HG03095 (cell line): ENCODE data around the gene UHRF1.

Source experiments
- ATAC-seq: cut with Tn5 transposase; IDR thresholded peaks from one replicate; pipeline ENCODE4 v1.9.1; 2021; ENCODE audit warnings: moderate library complexity; ENCODE audit not compliant: unreplicated experiment

UHRF1 gene

GRCh38 chr19:4987256-4987655 lies 78.0 kb downstream of the UHRF1 start:
- no peak for ATAC-seq

DNA sequence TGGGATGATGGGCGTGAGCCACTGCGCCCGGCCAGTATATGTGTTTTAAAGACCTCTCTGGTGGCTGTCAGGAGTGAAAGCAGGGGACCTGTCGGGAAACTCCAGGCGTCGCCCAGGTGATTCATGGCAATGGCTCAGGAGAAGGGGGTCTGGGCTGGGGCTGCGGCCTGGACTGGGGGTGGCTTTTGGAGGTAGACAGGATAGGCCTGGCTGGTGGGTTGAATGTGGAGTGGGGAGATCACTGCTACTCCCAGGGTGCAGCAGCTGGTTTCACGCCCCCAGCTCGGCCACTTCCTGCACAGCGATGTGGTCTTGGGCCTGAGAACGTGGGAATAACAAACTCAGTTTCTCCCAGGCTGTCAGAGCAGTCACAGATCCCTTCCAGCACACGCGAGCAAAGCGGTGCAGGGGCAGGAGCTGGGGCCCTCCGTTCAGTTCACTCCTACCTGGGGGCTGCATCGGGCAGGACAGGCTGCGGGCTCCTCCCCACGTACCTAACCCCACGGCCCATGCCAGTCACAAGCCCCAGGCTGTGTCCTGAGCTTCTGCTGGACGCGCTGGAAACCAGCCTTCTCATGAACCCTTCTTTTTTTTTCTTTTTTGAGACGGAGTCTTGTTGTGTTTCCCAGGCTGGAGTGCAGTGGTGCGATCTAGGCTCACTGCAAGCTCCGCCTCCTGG lies 78.5 kb downstream of the UHRF1 start:
- ATAC-seq: no peak

DNA sequence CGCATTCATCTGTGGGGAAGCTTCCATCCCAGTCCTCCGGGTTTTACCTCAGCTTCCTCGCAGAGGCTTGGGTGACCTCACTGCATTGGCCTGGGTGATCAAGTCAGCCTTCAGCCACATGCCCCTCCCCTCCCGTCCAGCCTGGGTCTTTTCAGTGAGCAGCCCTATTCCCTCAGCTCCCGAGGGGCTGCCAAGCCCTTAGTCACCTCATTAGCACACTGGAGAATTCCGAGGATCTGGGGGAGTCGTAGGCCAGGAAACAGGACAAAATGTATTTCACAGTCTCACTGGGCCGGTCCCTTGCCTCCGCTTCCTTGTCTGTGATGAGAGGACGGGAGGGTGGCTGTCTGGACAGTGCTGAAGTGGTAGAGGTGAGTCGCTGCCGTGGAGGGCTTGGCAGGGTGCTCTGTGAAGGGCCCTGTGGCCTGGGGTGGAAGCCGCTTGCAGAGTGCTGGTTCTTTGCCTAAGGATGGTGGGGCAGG lies 79.5 kb downstream of the UHRF1 start:
- ATAC-seq: no peak

- no peak for ATAC-seq
Observed at GRCh38 chr19:4990306-4990705, 81.0 kb downstream of the UHRF1 start.

DNA sequence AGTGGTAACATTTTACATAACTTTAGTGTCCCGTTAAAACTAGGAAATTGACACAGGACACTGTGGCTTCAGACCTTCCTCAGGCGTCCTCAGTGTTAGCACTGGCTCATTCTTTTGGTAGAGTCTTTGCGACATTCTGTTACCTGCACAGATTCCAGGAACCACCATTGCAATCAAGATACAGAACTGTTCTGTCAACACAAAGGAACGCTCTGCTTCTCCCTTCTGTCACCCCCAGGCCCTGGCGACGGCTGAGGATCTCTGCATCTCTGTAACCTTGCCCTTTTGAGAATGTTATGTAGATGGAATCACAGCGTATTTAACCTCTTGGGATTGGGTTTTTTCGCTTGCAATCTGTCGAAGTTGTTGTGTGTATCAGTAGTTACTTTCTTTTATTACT lies 82.2 kb downstream of the UHRF1 start:
- no peak for ATAC-seq

GRCh38 chr19:4991996-4992698 lies 82.8 kb downstream of the UHRF1 start:
- no peak for ATAC-seq

GRCh38 chr19:4993683-4994082 lies 84.4 kb downstream of the UHRF1 start:
- no peak for ATAC-seq

GRCh38 chr19:4996701-4997100 lies 87.4 kb downstream of the UHRF1 start:
- no peak for ATAC-seq

DNA sequence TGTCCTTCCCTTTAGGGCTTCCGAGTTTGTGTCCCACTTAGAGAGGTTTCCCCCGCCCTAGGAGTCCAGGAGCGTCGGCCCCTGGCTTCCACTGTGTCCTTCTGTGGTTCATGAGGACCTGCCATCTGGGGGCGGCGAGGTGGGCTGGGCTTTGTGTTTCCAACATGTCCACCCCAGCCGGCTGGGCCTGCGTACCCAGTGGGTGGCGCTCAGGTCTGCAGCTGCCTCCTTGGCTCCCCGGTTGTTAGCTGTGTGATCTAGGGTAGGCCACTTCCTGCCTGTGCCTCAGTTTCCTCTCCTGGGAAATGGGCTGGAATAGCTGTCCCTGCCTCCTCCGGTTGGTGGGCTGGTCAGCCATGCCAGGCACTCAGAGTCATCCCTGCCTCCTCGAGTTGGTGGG lies 88.0 kb downstream of the UHRF1 start:
- no peak for ATAC-seq

DNA sequence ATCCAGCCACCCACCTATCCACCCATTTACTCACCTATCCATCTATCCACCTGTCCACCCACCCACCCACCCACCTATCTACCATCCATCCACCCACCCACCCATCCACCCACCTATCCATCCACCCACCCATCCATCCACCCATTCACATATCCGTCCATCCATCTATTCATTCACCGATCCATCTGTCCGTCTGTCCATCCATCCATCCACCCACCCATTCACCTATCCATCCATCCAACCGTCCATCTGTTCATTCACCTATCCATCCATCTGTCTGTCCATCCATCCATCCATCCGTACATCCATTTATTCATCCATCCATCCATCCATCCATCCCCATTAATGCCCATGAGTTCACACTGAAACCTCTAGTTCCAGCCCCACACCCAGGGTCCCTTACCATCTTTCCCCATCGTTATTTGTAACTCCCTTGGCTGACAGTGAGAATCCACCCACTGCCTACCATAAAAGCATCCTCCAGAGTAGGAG lies 90.9 kb downstream of the UHRF1 start:
- no peak for ATAC-seq

DNA sequence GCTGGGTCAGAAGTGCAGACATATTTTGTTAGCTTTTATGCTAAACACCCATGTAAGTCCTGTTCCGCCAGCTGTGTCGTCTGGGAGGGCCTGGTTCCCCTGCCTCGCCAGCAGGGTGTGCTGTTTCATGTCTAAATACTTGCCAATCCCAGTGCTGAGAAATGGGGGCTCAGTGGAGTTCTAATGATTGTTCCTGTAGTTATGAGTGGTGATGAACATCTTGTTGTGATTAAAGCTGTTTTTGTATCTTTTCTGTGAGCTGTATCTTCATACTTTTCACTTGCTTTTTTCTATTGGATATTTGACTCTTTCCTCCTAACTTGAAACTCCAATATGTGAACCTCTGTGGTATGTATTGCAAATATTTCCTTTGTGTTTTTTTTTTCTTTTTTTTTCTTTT lies 92.3 kb downstream of the UHRF1 start:
- ATAC-seq: no peak

DNA sequence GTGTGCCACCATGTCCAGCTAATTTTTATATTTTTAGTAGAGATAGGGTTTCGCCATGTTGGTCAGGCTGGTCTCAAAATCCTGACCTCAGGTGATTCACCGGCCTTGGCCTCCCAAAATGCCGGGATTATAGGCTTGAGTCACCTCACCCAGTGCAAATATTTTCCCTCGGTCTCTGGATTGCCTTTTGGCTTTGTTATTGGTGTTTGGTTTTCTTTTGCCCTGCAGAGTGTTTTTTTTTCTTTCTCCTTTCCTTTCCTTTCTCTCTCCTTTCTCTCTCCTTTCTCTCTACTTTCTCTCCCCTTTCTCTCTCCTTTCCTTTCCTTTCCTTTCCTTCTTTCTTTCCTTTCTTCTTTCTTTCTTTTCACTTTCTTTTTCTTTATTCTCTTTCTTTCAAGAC lies 92.8 kb downstream of the UHRF1 start:
- no peak for ATAC-seq

GRCh38 chr19:5003781-5004180 lies 94.5 kb downstream of the UHRF1 start:
- ATAC-seq: no peak

- no peak for ATAC-seq
Observed at GRCh38 chr19:5005096-5005495, 95.8 kb downstream of the UHRF1 start.

GRCh38 chr19:5006201-5006600 lies 96.9 kb downstream of the UHRF1 start:
- no peak for ATAC-seq

- no peak for ATAC-seq
Observed at GRCh38 chr19:5006821-5007220, 97.5 kb downstream of the UHRF1 start.
